Activated CD4-positive, alpha-beta T cell treated with anti-CD3 and anti-CD28 coated beads for 48 hours (primary cell): ENCODE measurements around the gene HS6ST3.

Experiments used
- DNase-seq: peaks from one replicate; pipeline ENCODE4 v3.0.0-alpha.2; 2020

The HS6ST3 gene

DNA sequence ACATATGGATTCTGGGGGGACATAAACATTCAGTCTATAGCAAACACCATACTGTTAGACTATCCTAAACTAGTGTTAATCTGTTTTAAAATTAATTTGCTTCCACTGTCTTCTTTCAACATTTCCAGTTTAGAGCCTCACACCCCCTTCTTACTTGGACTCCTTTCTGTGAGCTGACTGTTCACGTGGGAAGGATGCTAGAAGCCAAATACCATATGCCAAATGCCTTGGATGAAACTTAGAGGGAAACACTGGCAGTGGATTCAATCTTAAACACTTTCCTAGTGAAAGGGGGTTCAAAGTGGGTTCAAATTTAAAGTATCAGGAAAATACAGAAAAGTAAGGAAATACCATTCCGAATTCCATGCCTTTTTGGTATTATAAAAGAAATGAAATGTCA, 113.6 kb downstream of the HS6ST3 start:
- DNase-seq = no peak

DNA sequence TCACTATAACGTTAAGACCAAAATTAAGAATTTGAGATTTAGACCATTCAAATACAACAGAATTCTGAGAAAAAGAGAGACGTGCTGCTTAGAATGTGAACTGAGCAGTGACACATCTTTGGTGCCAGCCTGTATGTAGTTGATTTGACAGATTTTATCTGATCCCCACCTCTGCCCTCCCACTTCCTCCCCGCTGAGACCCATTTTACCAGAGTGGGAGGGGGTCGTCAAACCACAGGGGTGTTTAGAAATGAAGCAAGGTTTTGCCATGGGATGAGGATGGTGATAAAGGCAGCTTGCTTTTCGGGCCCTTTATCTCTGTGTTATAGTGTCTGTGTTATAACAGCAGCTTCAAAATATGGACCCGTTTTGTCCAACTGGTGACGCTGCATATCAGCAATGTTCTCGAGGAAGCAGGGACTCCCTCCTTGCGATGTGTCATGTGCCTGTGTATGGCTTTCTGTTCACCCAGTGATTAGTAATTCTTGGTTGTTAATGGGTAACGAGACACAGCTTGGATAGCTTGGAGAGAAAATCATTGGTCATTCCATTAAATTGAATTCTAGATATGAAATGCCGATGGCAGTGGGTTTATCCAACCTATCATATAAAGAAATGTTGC, 125.0 kb downstream of the HS6ST3 start:
- no peak for DNase-seq

DNA sequence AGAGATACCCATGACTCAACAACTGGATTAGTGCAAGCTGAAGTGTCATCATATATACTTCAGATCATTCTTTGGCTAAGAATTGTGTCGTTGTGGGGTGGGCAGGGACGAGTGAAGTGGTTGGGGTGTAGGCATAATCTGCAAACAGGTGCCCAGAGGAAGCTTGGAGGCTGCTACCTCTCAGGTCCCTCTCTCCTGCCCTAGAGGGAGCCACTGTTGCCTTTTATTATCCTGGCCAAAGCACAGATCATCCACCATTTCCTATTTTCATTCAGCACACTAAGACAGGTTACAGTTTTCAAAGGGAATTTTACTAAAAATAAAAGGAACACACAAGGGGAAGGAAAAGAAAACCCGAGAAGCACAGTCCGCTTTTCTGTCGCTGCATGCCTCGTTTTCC, 126.6 kb downstream of the HS6ST3 start:
- DNase-seq = no peak

DNA sequence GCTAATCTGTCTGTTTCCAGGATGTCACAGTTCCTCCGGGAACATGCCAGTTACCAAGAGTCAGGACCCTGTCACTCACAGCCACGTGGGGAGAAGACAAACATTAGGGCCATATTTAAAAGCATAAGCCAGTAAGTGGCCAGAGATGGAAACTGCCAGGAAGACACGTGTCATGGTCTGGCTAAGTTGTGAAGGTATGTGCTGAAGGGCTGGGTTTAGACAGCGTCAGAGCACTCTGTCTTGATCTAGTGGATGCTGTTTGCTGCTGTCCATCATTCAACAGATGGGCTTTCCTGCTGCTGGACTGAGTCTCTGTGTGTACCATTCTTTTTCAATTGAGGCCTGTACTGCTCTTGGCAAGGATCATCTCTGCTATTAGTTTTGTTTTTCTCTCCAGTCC, 128.6 kb downstream of the HS6ST3 start:
- no peak for DNase-seq

DNA sequence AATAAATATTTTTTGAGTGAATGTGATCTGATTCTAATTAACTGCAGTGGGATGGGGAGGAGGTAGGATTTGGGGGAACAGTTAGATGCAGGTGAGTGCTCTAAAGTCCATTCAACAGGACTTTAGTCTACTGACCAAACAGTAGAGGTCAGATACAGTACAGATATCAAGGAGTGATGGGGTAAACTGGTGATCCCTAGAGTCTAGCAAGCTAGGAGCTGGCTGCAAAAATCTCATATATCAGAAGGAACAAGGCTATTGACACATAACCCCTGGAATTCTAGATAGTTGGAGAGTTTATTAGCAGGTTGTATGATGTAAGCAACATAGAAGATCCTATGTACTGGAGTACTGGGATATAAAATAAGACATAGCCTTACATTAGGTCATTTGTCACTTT, 131.6 kb downstream of the HS6ST3 start:
- DNase-seq = no peak

DNA sequence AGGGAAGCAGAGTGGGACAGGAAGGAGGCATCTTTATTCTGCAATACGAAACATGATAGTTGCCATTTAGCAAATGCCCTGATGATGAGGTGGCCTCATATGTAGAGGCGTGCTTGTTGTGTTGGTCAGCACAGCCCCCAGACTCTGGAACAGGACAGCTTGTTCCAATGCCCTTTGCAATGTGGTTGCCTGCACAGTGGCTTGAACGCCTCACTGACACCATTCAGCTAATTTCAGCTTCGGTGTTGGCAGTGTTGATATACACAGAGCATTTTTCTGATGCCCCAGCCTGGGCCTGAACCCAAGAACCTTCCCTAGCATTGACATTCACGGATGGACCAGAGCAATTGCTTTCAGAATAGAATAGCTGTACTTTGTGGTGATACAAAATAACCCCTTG, 133.3 kb downstream of the HS6ST3 start:
- no peak for DNase-seq

DNA sequence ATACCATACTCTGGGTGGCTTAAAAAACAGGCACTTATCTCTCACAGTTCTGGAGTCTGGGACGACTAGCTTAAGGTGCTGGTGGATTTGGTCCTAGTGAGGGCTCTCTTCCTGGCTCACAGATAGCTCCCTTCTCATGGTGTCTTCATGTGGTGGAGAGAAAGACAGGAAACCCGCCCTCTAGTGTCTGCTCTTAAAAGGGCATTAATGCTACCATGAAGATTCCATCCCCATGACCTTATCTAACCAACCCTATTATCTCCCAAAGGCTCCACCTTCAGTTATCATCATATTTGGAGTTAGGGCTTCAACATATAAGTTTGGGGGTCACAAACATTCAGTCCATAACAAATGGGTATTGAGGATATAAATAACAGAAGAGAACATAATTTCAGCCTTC, 139.4 kb downstream of the HS6ST3 start:
- DNase-seq = no peak

DNA sequence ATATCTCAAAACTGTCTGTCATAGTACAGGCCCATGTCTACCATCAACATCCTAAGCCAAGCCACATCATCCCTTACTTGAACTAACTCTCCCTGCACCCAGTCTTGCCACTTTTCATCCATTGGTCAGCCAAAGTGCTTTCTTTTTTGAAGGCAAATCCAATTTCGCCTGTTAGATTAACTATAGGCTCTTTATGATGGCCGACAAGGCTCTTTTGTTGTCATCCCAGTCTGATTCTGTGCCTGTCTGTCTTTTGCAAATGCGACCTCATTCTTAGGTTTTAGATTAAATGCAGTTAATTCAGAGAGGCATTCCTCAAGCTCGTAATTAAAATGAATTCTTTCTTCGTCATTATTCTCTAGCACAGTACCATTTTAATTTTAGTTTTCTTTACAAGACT, 148.3 kb downstream of the HS6ST3 start:
- DNase-seq = no peak

DNA sequence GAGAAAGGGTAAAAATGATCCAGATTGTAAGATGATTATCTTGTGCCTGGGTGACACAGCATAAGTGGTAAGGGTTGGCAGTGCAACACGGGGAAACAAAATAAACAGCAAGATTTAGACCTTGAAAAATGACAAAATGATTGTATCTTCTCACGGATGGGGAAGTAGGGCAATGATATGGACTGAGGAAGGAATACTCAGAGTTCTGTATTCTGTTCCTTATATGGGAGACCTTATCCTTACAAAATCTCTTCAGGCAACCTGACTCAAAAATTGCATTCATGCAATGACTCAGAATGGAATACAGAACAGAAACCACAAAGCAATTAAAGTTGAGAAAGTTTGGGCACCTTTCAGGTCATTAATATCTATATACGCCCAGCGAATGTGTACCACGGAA, 149.0 kb downstream of the HS6ST3 start:
- no peak for DNase-seq

DNA sequence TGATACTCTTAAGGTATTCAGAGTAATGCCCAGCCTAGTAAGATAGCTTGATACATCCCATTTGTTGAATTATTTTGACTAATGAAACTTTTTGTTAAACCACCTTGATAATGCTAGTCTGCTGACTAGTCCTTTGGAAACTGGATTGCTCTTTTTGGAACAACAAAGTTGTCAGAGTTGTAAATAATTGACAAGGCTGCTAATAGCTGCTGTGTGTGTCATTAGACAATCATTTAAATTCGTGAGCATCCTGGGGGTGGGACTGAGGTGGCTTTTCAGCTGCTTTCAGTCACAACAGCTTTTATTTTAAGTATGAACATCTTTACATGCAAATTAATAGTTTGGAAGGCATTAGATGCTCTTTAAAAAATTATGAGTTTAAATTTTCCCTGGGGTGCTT, 153.5 kb downstream of the HS6ST3 start:
- DNase-seq = no peak

DNA sequence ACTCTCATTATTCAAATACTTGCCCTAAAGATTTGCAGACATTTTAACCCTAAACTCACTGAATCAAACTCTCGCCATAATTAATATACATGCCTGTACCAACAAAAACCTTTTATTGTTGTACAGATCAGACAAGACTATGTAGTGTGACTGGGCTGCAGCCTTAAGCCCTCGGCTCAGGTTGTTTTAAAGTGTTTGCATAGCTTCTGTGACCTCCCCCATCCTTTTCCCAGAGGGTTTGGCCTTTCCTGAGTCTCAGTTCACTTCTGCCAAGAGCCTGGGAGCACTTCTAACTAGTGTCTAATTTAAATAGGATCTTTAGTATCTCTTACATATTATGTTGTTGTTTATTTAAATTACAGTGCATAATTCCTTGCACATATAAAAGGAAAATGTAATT, 158.2 kb downstream of the HS6ST3 start:
- DNase-seq = no peak

DNA sequence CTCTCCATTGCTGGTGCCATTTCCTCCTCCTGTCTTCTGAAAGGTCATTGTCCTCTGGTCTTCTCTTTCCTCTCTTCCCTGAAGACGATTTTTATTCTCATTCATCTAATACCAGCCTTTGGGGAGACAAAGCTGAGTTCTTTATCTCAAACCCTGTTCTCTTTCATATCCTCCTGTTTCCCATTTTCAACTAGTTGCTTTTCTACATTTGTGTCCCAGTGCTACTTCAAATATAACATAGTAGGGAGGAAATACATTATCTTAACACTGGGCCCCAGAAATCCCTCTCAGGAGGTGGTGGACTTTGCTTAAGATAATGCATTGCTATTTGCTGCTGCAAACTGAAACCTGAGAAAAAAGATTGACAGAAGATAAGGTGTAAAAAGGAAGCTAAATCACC, 159.1 kb downstream of the HS6ST3 start:
- DNase-seq = no peak

DNA sequence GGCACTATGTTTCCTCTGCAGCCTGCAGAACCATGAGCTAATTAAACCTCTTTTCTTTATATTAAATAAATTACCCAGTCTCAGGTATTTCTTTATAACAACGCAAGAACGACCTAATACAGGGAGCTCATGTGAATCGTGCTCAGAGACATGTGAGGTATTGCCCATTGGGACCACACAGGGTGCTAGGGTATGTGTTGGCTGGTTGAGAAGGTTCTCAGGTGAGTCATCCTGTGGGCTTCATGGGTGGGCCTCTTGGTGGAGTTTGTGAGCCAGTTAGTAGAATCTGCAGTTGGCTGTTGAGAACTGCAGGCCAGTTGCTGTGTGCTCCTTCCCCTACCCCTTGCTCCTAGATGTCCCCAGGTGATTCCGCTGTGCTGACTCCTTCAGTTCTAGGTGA, 163.0 kb downstream of the HS6ST3 start:
- DNase-seq = no peak

DNA sequence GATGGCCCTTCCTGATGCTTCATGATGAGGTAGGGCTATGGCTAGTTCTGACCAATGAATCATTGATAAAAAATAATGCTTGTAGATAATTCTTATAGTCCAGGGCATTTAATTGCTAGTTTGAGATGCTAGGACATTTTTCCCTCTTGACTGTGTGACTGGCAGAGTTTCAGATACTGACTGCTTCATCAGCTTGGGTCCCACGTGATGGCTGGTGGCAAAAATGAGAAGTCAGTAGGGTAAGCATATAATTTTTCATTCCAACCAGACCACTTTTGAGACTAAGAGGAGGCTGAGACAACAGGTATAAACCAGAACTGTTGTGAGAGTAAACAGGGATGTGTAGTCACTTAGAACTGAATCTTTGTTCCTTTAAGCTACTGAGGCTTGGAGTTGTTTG, 183.3 kb downstream of the HS6ST3 start:
- no peak for DNase-seq

DNA sequence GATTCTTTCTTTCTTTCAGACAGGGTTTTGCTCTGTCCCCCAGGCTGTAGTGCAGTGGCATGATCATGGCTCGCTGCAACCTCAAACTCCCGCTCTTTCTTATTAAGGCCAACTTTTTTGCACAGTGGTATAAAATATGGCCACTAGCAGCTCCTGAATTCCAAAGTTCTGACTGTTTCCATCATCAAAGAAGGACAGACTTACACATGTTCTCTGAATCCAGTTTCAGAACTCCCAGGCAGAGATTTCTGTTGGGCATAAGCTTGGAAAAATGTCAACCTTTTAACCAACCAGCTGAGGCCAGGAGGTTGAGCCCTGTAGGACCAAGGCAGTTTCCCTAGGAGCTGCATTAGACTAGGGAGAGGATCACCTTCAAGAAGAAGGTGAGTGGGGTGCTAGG, 184.1 kb downstream of the HS6ST3 start:
- no peak for DNase-seq

DNA sequence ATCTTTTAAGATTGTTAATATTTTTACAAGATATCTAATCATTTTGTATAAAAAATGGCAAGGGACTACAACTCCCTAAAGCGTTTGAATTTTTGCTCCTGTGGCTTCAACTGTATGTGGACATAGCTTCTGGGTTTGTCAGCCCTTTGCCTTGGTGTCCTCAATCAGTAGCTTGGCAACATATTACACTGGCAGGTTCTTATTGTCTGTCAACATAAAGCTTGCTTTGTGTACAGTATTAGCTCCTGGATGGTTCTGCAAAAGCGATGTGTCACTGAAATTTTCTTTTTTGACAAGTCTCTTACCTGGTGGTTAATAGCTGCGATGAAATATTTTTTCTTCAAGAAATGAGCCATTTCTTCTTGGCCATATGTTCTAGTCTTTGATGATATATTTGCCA, 190.0 kb downstream of the HS6ST3 start:
- DNase-seq = no peak

DNA sequence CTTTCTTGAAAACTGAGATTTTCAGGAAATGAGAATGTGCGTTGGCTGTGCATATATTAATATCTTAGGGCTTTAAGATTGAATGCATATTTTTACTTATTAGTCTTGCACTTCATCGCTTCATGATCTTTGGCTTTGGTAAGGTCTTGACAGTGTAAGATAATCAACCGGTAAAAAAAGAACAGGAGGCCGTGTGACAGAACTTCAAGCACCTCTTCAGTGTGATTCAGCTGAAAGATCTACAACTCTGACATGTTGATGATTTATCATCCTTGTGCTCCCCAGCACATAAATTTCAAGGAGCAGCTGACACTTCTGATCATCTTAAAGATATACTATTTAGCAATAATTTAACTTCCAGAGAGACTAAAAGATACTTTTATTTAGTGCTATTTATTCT, 195.1 kb downstream of the HS6ST3 start:
- DNase-seq = no peak

DNA sequence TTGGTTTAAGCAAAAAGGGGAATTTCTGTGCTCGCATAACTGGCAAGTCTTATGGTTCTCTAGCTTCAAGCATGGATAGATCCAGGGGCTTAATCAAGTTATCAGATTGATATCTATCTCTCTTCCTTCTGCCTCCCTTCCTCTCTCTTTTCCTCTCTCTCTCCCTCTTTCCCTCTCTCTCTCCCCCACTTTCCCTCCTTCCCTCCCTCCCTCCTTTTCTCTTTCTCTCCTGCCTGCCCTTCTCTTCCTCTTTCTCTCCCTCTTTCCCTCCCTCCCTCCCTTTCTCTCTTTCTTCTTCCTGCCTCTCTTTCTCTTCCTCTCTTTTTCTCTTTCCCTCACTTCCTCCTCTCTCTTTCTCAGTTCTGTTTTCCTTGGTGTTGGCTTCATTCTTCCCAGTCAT, 195.8 kb downstream of the HS6ST3 start:
- DNase-seq = no peak

DNA sequence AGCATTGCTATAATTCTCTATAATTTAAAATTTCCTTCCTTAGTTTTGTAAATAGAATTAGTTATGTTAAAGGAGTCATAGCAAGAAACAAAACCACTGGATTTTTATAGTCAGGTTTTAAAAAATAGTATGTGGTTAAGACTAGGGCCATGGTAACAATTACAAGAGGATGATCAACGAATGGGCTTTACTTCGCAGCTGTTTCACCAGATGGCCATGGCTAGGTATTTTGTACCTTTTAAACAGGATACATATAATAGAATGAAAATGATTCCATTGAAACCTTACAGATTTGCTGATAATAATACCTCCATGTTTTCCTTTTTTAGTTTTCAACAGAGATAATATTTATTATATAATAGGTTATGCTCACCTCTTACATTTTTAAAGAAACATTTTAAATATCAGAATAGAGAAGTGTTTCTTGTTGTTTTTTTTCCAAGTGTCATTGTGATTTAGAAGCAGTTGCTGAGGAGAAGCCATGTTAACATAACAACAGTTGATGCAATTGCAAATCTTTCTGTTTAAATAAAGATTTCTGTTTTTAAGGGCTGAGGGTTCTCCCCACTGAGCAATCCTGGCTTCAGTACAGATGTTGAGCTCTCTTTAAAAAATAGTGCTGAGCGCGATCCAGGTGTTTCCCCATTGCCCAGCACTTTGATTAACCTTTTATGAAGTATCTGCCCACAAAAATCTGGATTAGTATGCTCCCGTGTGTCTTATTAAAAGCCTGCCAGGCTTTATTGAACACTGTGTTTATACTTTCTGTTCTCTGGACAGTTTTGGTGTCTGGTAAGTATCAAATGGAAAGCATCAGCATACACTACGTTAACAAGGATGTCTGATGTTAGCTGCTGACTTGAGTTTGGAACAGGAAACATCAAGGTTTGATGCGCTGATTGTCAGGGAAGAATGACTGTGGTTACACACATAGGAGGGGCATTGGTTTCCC, 205.3 kb downstream of the HS6ST3 start:
- DNase-seq = no peak

DNA sequence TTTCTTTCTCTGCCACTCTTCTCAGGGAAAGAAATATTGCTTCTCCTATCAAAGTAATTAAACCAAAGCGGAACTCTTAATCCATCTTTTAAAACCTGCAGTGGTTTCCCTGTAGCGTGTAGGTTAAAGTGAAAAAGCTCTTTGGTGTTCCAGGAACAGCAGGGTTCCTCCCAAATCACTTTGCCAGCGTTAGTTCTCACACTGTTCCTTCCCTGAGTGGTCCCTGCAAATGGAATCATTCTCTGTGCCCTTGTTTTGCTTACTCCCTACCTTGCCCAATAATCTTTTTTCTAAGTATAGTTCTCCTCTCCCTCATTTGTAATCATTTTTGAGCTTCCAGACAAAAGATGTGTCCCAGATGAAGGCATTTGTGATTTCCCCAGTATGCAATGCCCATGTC, 207.5 kb downstream of the HS6ST3 start:
- no peak for DNase-seq

DNA sequence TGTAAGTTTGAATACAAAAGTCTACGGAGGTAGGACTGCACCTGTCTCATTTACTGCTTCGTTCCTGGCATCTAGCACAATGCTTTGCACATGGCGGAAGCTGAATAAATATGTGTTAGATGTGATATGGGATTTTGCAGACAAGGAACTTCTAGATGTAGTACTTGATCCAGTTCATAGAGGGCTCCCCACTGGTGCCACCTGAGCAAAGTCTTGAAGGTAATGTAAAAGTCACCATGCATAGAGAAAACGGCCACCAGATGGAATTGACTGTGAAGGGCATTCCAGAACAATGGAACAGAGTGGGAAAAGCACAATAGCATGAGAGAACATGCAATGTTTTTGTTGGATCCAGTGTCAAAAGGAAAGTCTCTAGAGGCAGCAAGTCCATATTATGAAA, 209.3 kb downstream of the HS6ST3 start:
- no peak for DNase-seq

DNA sequence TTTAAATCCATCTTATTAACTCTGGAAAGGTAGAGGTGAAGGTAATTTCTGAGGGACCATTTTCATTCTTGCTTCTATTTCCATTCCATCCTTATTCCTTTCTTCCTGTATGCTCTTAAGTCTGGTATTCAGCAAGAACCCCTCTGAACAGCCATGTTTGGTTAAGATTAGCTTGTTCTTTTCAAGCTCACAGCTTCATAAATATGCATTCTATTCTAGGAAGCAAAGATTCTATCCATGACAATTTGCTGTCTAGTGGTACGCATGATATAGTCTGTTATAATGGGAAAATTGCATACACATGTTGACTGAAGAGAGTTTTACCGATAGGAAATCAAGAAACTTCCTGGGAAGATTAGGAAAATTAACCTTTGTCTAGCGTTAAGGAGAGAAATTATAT, 218.7 kb downstream of the HS6ST3 start:
- no peak for DNase-seq

DNA sequence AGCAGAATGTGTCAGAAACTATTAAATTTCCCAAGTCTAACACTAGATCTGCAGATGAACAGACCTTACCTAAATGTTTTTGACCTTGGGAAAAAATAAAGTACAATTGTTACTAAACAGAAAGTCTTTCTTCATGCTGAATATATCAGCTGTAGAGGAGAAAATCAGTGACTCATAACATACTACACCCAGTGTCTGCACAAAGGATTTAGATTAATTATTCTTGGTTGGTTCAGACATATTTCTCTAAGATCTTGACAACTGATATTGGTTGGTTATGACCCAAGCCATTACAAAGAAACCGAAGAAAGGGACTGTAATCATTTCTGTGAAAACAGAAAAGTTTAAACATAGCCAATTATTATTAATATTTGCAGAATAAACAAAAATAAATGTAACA, 225.1 kb downstream of the HS6ST3 start:
- DNase-seq = no peak

DNA sequence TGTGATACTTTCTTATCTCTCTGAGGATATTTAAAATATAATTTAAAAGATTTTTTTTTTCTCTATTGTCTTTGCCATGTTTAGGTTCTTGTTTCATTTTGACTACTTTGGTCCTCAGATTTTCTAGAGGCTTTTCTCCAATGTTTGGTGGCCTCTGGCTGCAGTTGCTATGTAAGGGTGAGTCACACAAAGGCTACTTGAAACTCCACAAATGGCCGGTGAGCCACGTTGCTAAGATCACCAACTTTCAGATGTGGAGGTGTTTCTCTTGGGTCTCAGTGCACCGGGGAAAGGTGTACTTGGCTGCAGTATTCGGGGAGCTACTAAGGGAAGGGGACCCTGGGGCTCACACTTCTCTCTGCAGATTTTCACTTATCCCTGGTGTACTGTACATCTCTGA, 248.1 kb downstream of the HS6ST3 start:
- DNase-seq = no peak

DNA sequence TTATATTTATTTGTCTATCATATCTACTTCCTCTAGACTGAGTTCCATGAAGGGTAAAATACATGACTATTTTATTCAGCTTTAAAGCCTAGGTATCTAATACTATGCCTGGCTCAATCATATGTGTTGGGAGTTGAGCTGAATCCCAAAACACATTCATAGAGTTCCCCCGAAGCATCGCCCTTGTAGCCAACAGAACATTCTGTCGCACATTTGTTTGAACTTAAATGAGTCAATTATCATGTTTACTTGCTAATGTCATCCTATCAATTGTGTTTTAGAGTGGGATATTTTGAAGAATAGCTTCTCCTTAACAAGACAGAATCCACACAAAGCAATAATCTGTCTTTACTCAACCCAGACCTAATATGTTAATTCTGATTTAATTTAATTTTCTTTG, 252.4 kb downstream of the HS6ST3 start:
- no peak for DNase-seq
